Measurements from ENCODE around the gene HTT. TPM values are rescaled to one million over a fixed set of nuclear protein-coding genes. Genes with fewer than 3 reads are reported as not detected.

Gene HTT
- total RNA-seq, 2 experiments from 2014 or later = 52.2 to 72.7 TPM

DNA sequence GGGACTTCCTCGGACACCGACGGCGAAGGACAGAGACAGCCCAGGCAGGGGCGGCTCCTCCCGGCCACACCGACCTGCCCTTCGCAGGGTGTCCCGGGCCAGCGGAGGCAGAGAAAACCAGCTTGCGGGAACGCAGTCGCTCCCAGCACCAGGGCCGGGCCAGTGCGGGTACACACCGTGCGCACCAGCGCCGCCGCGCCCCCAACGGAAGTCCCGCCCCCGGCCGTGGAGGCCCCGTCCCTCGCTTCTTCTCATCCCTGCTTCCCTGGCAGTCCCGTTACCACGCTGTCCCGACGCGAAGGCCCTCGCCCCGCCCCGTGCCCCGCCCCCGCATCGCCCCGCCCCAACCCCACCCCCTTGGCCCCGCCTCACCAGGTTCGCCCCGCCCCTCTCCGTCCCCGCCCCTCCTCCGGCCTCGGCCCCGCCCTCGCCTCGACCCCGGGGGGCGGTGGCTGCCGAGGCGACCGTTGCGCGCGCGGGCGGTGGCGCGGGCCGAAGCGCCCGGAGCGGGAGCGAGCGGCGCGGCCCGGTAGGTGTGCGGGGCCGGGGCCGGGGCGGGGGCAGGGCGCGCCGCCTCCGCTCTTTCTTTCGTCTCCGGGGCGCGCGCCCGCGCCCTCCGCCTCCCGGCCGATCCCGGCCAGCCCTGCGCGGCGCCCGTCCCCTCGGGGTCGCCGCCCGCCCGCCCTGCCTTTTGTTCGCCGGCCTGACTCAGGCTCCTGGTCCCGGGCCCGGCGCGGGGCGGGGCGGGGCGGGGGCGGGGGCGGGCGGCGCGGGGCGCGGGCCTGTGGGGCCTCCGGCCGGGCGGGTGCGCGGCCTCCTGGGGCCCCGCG, 218.3 kb downstream of the HTT start, which contains the start of gene RGS12:
Gene RGS12 (plus strand): TSS at position 451 of the 830 bp plus-strand sequence. CDS start 23,150 bp downstream, outside the sequence.
- peaks cover 6% of the 10 kb centered on the region for H3K4me1 Mint-ChIP-seq
- H3K27me3 Mint-ChIP-seq = peaks cover 66% of the 10 kb centered on the region
- DNase-seq = peak; percentile 88
- no peaks in the 10 kb centered on the region for H3K36me3 Mint-ChIP-seq
- CTCF ChIA-PET = interaction anchor here (2.0 kb wide), 1 partner anchor 185 kb away, joined by 7 read pairs; no protein-coding TSS in a partner anchor
- H3K9me3 Mint-ChIP-seq (ENCODE audit: low read depth) = no peaks in the 10 kb centered on the region
- peak within 1 kb of the TSS; percentile 76 for H3K4me3 Mint-ChIP-seq
- ATAC-seq = peak; percentile 93
- H3K27ac Mint-ChIP-seq = no peak within 1 kb of the TSS

Other genes starting within 250 kb of the HTT start
- gene ADD1, start 230.8 kb upstream of the HTT start, total RNA-seq = 100 to 1,000 TPM; 251 to 260 TPM
- 10 to 100 TPM; 47.9 to 81.0 TPM for gene NOP14, start 111.3 kb upstream of the HTT start, total RNA-seq
- gene GRK4, start 111.1 kb upstream of the HTT start, total RNA-seq = 1 to 10 TPM; 3.0 to 4.4 TPM
- not detected for gene HTT-AS, start 143 bp upstream of the HTT start, total RNA-seq
- gene MSANTD1, start 174.5 kb downstream of the HTT start, total RNA-seq = under 1 TPM; 0.73 to 0.82 TPM
- gene RGS12, start 218.3 kb downstream of the HTT start, total RNA-seq = 1 to 10 TPM; 2.1 to 5.0 TPM

Measured in activated CD8-positive, alpha-beta memory T cell treated with anti-CD3 and anti-CD28 coated beads, Interleukin-2, amount 10 ng/mL, durations not matched to agents 7 days and 5 days (primary cell).